GM12878 (cell line): ENCODE measurements around the gene EDC4. TPM values are rescaled to one million over a fixed set of nuclear protein-coding genes. Genes with fewer than 3 reads are reported as not detected.

ENCODE experiments used
- ATAC-seq: fragments of 200-7000 bp; cut with Tn5 transposase; 3 replicates; pipeline ENCODE4 v1.9.1; 2020; ENCODE audit warnings: mild to moderate bottlenecking, moderate library complexity
- BruUV-seq: library from RNA; stranded (reverse); fragments of 400-500 nt; replicated peaks from 2 replicates; lab custom pipeline; 2021; lab: Mats Ljungman, UMichigan
- CTCF ChIA-PET: fragments of 300-600 bp; sonication (Branson Sonifier 250); formaldehyde crosslinking; extraction: SDS; loops from one replicate; lab custom pipeline; 2021; ENCODE audit warnings: inconsistent platforms; lab: Yijun Ruan, JAX
- POLR2A ChIA-PET: fragments of 350-600 bp; formaldehyde crosslinking; extraction: SDS; loops from one replicate; lab custom pipeline; 2021; ENCODE audit warnings: inconsistent platforms; lab: Charles Lee
- RAD21 ChIA-PET: fragments of 300-600 bp; sonication (Branson Sonifier 250); formaldehyde crosslinking; loops from one replicate; lab custom pipeline; 2023; ENCODE audit warnings: antibody characterized with exemption; ENCODE audit not compliant: unreplicated experiment; lab: Charles Lee
- SMC1A ChIA-PET: fragments of 300-600 bp; sonication (Branson Sonifier 250); formaldehyde crosslinking; loops from one replicate; lab custom pipeline; 2023; ENCODE audit not compliant: unreplicated experiment, uncharacterized antibody; lab: Charles Lee
- DNase-seq: peaks from one replicate; pipeline ENCODE4 v3.0.0-alpha.2; 2011; ENCODE audit warnings: low read depth, low spot score
- FAIRE-seq: peaks from 3 replicates; lab custom pipeline; 2011; peaks lifted over from hg19 to GRCh38; lab: Jason Lieb, UNC
- H2AFZ ChIP-seq: 2 replicates; pipeline ENCODE4 v1.6.0; 2011; ENCODE audit warnings: low read depth, low read length, control low read depth; ENCODE audit not compliant: control insufficient read depth
- H3K27ac ChIP-seq: 2 replicates; pipeline ENCODE4 v1.5.1; 2011; ENCODE audit warnings: control low read depth; ENCODE audit not compliant: control insufficient read depth, insufficient read depth
- H3K27me3 ChIP-seq, 2 experiments: replicated peaks in 1 of 2; 2 replicates each; pipeline versions ENCODE4 v1.6.0 to v1.6.1; 2011; ENCODE audit warnings: low read length in 1 of 2; ENCODE audit not compliant: control insufficient read depth in 2 of 2, insufficient read depth in 2 of 2
- H3K36me3 ChIP-seq, 2 experiments: 2 replicates each; pipeline ENCODE4 v1.5.1; 2011; ENCODE audit warnings: low read length in 1 of 2; ENCODE audit not compliant: control insufficient read depth in 2 of 2, insufficient read depth in 2 of 2
- H3K4me1 ChIP-seq: 2 replicates; pipeline ENCODE4 v1.6.1; 2011; ENCODE audit warnings: mild to moderate bottlenecking, low read length, moderate library complexity, mixed read lengths; ENCODE audit not compliant: control insufficient read depth, insufficient read depth
- H3K4me2 ChIP-seq: 2 replicates; pipeline ENCODE4 v1.6.0; 2011; ENCODE audit warnings: control low read depth; ENCODE audit not compliant: control insufficient read depth, insufficient read depth
- H3K4me3 ChIP-seq: fragments of 200-600 bp; sonication (generic); 2 replicates; pipeline ENCODE4 v1.5.1; 2016
- H3K79me2 ChIP-seq: 2 replicates; pipeline ENCODE4 v1.6.0; 2011; ENCODE audit warnings: low read length; ENCODE audit not compliant: control insufficient read depth, insufficient read depth
- H3K9ac ChIP-seq: 2 replicates; pipeline ENCODE4 v1.8.0; 2011; ENCODE audit warnings: low read length, control low read depth, mixed read lengths; ENCODE audit not compliant: control insufficient read depth, insufficient read depth
- H3K9me3 ChIP-seq: replicated peaks from 3 replicates; pipeline ENCODE4 v1.5.1; 2011; ENCODE audit warnings: mild to moderate bottlenecking, low read length; ENCODE audit not compliant: control insufficient read depth, insufficient read depth
- H4K20me1 ChIP-seq: 2 replicates; pipeline ENCODE4 v1.6.0; 2011; ENCODE audit not compliant: control insufficient read depth, insufficient read depth
- BCL11A ChIP-seq: IDR thresholded peaks from 2 replicates; pipeline ENCODE4 v1.6.1; 2011; ENCODE audit warnings: low read depth, low read length
- CREM ChIP-seq: IDR thresholded peaks from 2 replicates; pipeline ENCODE4 v1.6.1; 2014; ENCODE audit warnings: antibody characterized with exemption, low read depth
- FOS ChIP-seq: IDR thresholded peaks from 3 replicates; pipeline ENCODE4 v1.6.1; 2011; ENCODE audit warnings: borderline replicate concordance; ENCODE audit not compliant: insufficient read length; ENCODE audit errors: extremely low read depth
- GABPA ChIP-seq: IDR thresholded peaks from 2 replicates; pipeline ENCODE4 v1.6.1; 2014; ENCODE audit warnings: antibody characterized with exemption, low read depth, mild to moderate bottlenecking, inconsistent platforms
- GATAD2B ChIP-seq: fragments of 450-650 bp; conservative IDR thresholded peaks from 2 replicates; pipeline ENCODE4 v1.6.1; 2017; ENCODE audit warnings: low read depth, mild to moderate bottlenecking, moderate library complexity
- HDAC6 ChIP-seq: fragments of 200-600 bp; sonication (generic); IDR thresholded peaks from one replicate; pipeline ENCODE4 v1.8.0; 2017; ENCODE audit warnings: antibody characterized with exemption; ENCODE audit not compliant: unreplicated experiment
- HDGF ChIP-seq: fragments of 450-650 bp; IDR thresholded peaks from 2 replicates; pipeline ENCODE4 v1.6.1; 2016; ENCODE audit warnings: antibody characterized with exemption
- IKZF1 ChIP-seq: fragments of 450-650 bp; conservative IDR thresholded peaks from 2 replicates; pipeline ENCODE4 v1.6.1; 2017; ENCODE audit warnings: antibody characterized with exemption, mild to moderate bottlenecking
- MEF2B ChIP-seq: fragments of 450-650 bp; IDR thresholded peaks from 2 replicates; pipeline ENCODE4 v1.6.1; 2018; ENCODE audit warnings: mild to moderate bottlenecking, moderate library complexity; ENCODE audit not compliant: partially characterized antibody, poor library complexity, severe bottlenecking
- PRDM15 ChIP-seq: fragments of 450-650 bp; formaldehyde crosslinking; IDR thresholded peaks from 2 replicates; pipeline ENCODE4 v1.4.0; 2020; ENCODE audit warnings: mild to moderate bottlenecking, moderate library complexity
- RAD51 ChIP-seq: fragments of 450-650 bp; IDR thresholded peaks from 2 replicates; pipeline ENCODE4 v1.6.1; 2016; ENCODE audit warnings: moderate library complexity, mild to moderate bottlenecking, inconsistent platforms
- REST ChIP-seq: IDR thresholded peaks from 2 replicates; pipeline ENCODE4 v1.6.1; 2012; ENCODE audit warnings: mild to moderate bottlenecking, low read depth, low read length
- SRF ChIP-seq, 2 experiments: IDR thresholded peaks; 2 replicates each; pipeline ENCODE4 v1.6.1; 2011; ENCODE audit warnings: low read depth in 2 of 2, low read length in 2 of 2, mild to moderate bottlenecking in 1 of 2, moderate library complexity in 1 of 2
- YY1 ChIP-seq: IDR thresholded peaks from 2 replicates; pipeline ENCODE4 v1.6.1; 2011; ENCODE audit warnings: low read depth, mild to moderate bottlenecking, low read length
- ZNF384 ChIP-seq: IDR thresholded peaks from 2 replicates; pipeline ENCODE4 v1.6.1; 2012; ENCODE audit warnings: low read depth, mild to moderate bottlenecking, low read length, improper control_type of control experiment, borderline replicate concordance
- ZZZ3 ChIP-seq: IDR thresholded peaks from 2 replicates; pipeline ENCODE4 v1.6.1; 2011; ENCODE audit warnings: low read depth; ENCODE audit not compliant: control insufficient read depth, insufficient read length
- WGBS: methylation state at CpG from one replicate; pipeline ENCODE4 v1.1.6; 2016; ENCODE audit warnings: low lambda C conversion rate; ENCODE audit not compliant: insufficient replicate concordance, insufficient coverage; ENCODE audit errors: missing lambda C conversion rate; 5-methylcytosine and 5-hydroxymethylcytosine counted together
- in situ Hi-C: fragments of 300-500 bp; cut with MboI; formaldehyde crosslinking; loops from 9 replicates; pipeline ENCODE4 v1.14.3; 2018; ENCODE audit warnings: mixed read lengths
- intact Hi-C: fragments of 100-400 bp; cut with micrococcal nuclease; formaldehyde crosslinking; loops from one replicate; pipeline ENCODE4 v1.14.2; 2022; ENCODE audit not compliant: unreplicated experiment
- polyA plus RNA-seq, 11 experiments: library from polyadenylated mRNA; depleted of rRNA in 4 of 11; unstranded in 6 of 11; stranded (reverse) in 5 of 11; fragments of >200 nt; fragmentation: Nextera tagmentation in 4 of 11; fragmentation: Illumina TruSeq in 1 of 11; extraction: Ambion mirVana in 4 of 11; extraction: Trizol in 1 of 11; gene quantifications; 1 replicate in 1 of 11; 2 replicates in 10 of 11; pipeline versions ENCODE4 v1.2.1 to v1.2.3, GENCODE V29; 2011 to 2016; ENCODE audit warnings: inconsistent platforms in 2 of 11, missing spikeins in 2 of 11, low read depth in 1 of 11
- total RNA-seq, 4 experiments: library from RNA; depleted of rRNA in 3 of 4; stranded (reverse); fragments of >200 nt in 3 of 4; fragmentation: Illumina TruSeq in 1 of 4; extraction: Trizol in 1 of 4; gene quantifications; 2 replicates each; pipeline versions ENCODE4 v1.2.1 to v1.2.3, GENCODE V29; 2013 to 2021

Gene EDC4
- total and polyA plus RNA-seq, 10 of the 15 experiments (the other 5 are each of a cell fraction or from before 2014, with no cell fraction given), result 1.2 to 86.0 (median 53.4) TPM

DNA sequence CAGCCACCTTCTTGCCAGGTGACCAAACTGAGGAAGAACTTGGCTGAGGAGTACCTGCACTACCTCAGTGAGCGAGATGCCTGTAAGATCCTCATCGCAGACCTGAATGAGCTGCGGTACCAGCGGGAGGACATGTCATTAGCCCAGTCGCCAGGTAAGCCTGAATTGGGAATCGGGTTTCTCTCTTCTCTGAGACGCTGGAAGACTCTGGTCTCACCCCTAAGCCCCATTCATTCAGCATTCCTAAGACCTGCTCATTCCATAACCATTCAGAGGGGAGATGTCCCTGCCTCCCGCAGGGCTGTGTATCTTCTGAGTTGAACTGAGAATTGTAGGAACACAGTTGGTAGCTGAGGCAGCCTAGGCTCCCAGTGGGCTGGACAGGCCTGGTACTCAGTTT, 47.7 kb upstream of the EDC4 start:
- no peak overlapping the region for H3K4me3 ChIP-seq
- no peaks in the 10 kb centered on the region for H3K4me1 ChIP-seq
- RAD21 ChIA-PET, result interaction anchor here (1.2 kb wide), 1 partner anchor 19 kb away, joined by 3 read pairs; the partner anchor contains the start of genes RANBP10 and TSNAXIP1
- H2AFZ ChIP-seq, result no peak overlapping the region
- no peaks in the 10 kb centered on the region; the same call in 1 of the 2 replicates for H4K20me1 ChIP-seq
- POLR2A ChIA-PET, result interaction anchor here (0.6 kb wide), 1 partner anchor 419 kb away, joined by 5 read pairs; no protein-coding TSS in a partner anchor
- H3K9me3 ChIP-seq, result no peaks in the 10 kb centered on the region
- in situ Hi-C loops, result no loop called here
- SMC1A ChIA-PET, result no interaction called here
- H3K36me3 ChIP-seq, result peaks cover 3 to 4% of the 10 kb centered on the region in 2 experiments; a peak in 3 of 4 replicates
- no peak overlapping the region for H3K4me2 ChIP-seq
- H3K79me2 ChIP-seq, result no peaks in the 10 kb centered on the region
- H3K27ac ChIP-seq, result no peak overlapping the region
- DNase-seq (no peak), ATAC-seq (no peak), FAIRE-seq (no peak)
- intact Hi-C loops, result no loop called here
- no peaks in the 10 kb centered on the region for H3K27me3 ChIP-seq
- 80% methylated on average over 8 of the region's 8 CpGs for WGBS
- CTCF ChIA-PET, result interaction anchor here (3.1 kb wide), 1 partner anchor 9 kb away, joined by 20 read pairs; no protein-coding TSS in a partner anchor
- H3K9ac ChIP-seq, result no peak overlapping the region
- no TSS peak for BruUV-seq
- TF ChIP-seq REST, result no peak
- TF ChIP-seq ZZZ3, result no peak
- TF ChIP-seq RAD51, result no peak
- TF ChIP-seq HDGF, result no peak
- no peak for TF ChIP-seq CREM
- TF ChIP-seq FOS, result no peak
- TF ChIP-seq BCL11A, result no peak
- no peak for TF ChIP-seq IKZF1
- no peak for TF ChIP-seq HDAC6
- TF ChIP-seq PRDM15 (CRISPR knock-in tag), result no peak
- TF ChIP-seq MEF2B, result no peak
- TF ChIP-seq SRF (IDR thresholded peaks at IDR 0.05; ENCODE audit: low read depth in 2 of 2, low read length in 2 of 2), result no peak
- TF ChIP-seq YY1, result no peak
- no peak for TF ChIP-seq GATAD2B
- TF ChIP-seq GABPA, result no peak
- no peak for TF ChIP-seq ZNF384
